Esophagus squamous epithelium (tissue), 5 donors: ENCODE data around the gene DDIAS. TPM values are rescaled to one million over a fixed set of nuclear protein-coding genes. Genes with fewer than 3 reads are reported as not detected.

Source experiments
- DNase-seq: peaks from one replicate; lab custom pipeline; 2025; lab: John Stamatoyannopoulos, UW
- H3K27ac ChIP-seq, 4 donors: fragments of 200-600 bp; sonication (generic); one replicate each; pipeline ENCODE4 v1.5.1; 2016 to 2019; ENCODE audit warnings: mild to moderate bottlenecking in 1 of 4
- H3K27me3 ChIP-seq, 4 donors: fragments of 200-600 bp; sonication (generic); 1 replicate in 3 of 4; 2 replicates in 1 of 4; pipeline versions ENCODE4 v1.5.1 to v1.6.0; 2017 to 2021; ENCODE audit warnings: antibody characterized with exemption in 1 of 4
- H3K36me3 ChIP-seq, 3 donors: fragments of 200-600 bp; sonication (generic); one replicate each; pipeline ENCODE4 v1.5.1; 2016 to 2019
- H3K4me1 ChIP-seq, 3 donors: fragments of 200-600 bp; sonication (generic); one replicate each; pipeline ENCODE4 v1.5.1; 2017 to 2019
- H3K4me3 ChIP-seq, 4 donors: fragments of 200-600 bp; sonication (generic); 1 replicate in 3 of 4; 2 replicates in 1 of 4; pipeline ENCODE4 v1.5.1; 2016 to 2019; ENCODE audit warnings: mild to moderate bottlenecking in 2 of 4, moderate library complexity in 1 of 4
- H3K9me3 ChIP-seq, 3 donors: fragments of 200-600 bp; sonication (generic); one replicate each; pipeline ENCODE4 v1.5.1; 2016 to 2019
- CTCF ChIP-seq, 6 experiments: fragments of 450-650 bp in 4 of 6; fragments of 200-600 bp in 2 of 6; sonication (generic) in 2 of 6; IDR thresholded peaks; one replicate each; pipeline ENCODE4 v1.5.1; 2016 to 2019; ENCODE audit warnings: antibody characterized with exemption in 6 of 6, mild to moderate bottlenecking in 4 of 6, moderate library complexity in 4 of 6
- POLR2A ChIP-seq, 4 donors: fragments of 450-650 bp; IDR thresholded peaks; one replicate each; pipeline ENCODE4 v1.6.1; 2017; ENCODE audit warnings: antibody characterized with exemption in 4 of 4, mild to moderate bottlenecking in 4 of 4, moderate library complexity in 3 of 4
- WGBS, 2 donors: methylation state at CpG; one replicate each; pipeline ENCODE4 v1.1.5; 2018; 5-methylcytosine and 5-hydroxymethylcytosine counted together
- intact Hi-C: fragments of 100-400 bp; cut with DNase I; formaldehyde crosslinking; loops from one replicate; pipeline ENCODE4 v1.15.0; 2022
- total RNA-seq, 4 donors: library from RNA; depleted of rRNA; stranded (reverse); fragments of >200 nt; gene quantifications; one replicate each; pipeline ENCODE4 v1.1.0, GENCODE V29; 2016
- donor health status: DM: yes; HTN: yes; CAD: no.

The DDIAS gene
- total RNA-seq, 4 donors from 2014 or later, result 2.8 to 10.9 (median 5.1) TPM

- intact Hi-C loops, result no loop called here
- H3K36me3 ChIP-seq, result no peaks in the 10 kb centered on the region
- no peak overlapping the region for H3K4me3 ChIP-seq
- WGBS, 2 donors, result 26 to 41% methylated on average over 5 of the region's 5 CpGs
- no peak for DNase-seq
- TF ChIP-seq POLR2A (IDR thresholded peaks at IDR 0.05) (no peak), CTCF (IDR thresholded peaks at IDR 0.05) (peak in 5 of 6 experiments; percentile 31 to 48 (median 43))
- no peaks in the 10 kb centered on the region for H3K27me3 ChIP-seq
- no peaks in the 10 kb centered on the region for H3K9me3 ChIP-seq
- no peak overlapping the region for H3K27ac ChIP-seq
- peaks cover under 1 to 47% (median 22%) of the 10 kb centered on the region in 3 donors for H3K4me1 ChIP-seq
Measured at GRCh38 chr11:82864268-82864667, 37.3 kb upstream of the DDIAS start.

- Histone ChIP-seq H3K4me1 (peaks cover 9 to 62% (median 36%) of the 10 kb centered on the region in 3 donors), H3K36me3 (no peaks in the 10 kb centered on the region), H3K4me3 (no peak overlapping the region), H3K27me3 (no peaks in the 10 kb centered on the region), H3K27ac (no peak overlapping the region), H3K9me3 (no peaks in the 10 kb centered on the region)
- no peak for DNase-seq
- intact Hi-C loops, result no loop called here
- 65% methylated on average over 2 of the region's 2 CpGs for WGBS, 2 donors
- TF ChIP-seq CTCF (IDR thresholded peaks at IDR 0.05), result no peak
- TF ChIP-seq POLR2A (IDR thresholded peaks at IDR 0.05), result no peak
Measured at GRCh38 chr11:82865841-82866240, 35.7 kb upstream of the DDIAS start.

- WGBS, 2 donors, result 14 to 16% methylated on average over 10 of the region's 10 CpGs
- intact Hi-C loops, result no loop called here
- Histone ChIP-seq H3K36me3 (no peaks in the 10 kb centered on the region), H3K9me3 (no peaks in the 10 kb centered on the region), H3K4me1 (peaks cover 9 to 74% (median 38%) of the 10 kb centered on the region in 3 donors), H3K27me3 (no peaks in the 10 kb centered on the region), H3K4me3 (peak overlapping the region in 3 of 4 donors; percentile 24 to 53 (median 29)), H3K27ac (peak overlapping the region in 3 of 4 donors; percentile 9 to 74 (median 34))
- peak; percentile 44 for DNase-seq
- no peak for TF ChIP-seq POLR2A (IDR thresholded peaks at IDR 0.05)
- peak; percentile 62 to 80 (median 74) for TF ChIP-seq CTCF (IDR thresholded peaks at IDR 0.05)
Measured at GRCh38 chr11:82867495-82868082, 33.9 kb upstream of the DDIAS start.

GRCh38 chr11:82869657-82870056 is 31.9 kb upstream of the DDIAS start:
- no peaks in the 10 kb centered on the region for H3K27me3 ChIP-seq
- peaks cover 9 to 73% (median 36%) of the 10 kb centered on the region in 3 donors for H3K4me1 ChIP-seq
- no peak for DNase-seq
- intact Hi-C loops, result no loop called here
- H3K9me3 ChIP-seq, result no peaks in the 10 kb centered on the region
- TF ChIP-seq CTCF (IDR thresholded peaks at IDR 0.05), result no peak
- TF ChIP-seq POLR2A (IDR thresholded peaks at IDR 0.05), result no peak
- peak overlapping the region; percentile 67 to 79 (median 74) for H3K27ac ChIP-seq
- no peak overlapping the region for H3K4me3 ChIP-seq
- H3K36me3 ChIP-seq, result no peaks in the 10 kb centered on the region

GRCh38 chr11:82871646-82872045 is 29.9 kb upstream of the DDIAS start:
- no peaks in the 10 kb centered on the region for H3K27me3 ChIP-seq

More at GRCh38 chr11:82871646-82872045, 29.9 kb upstream of the DDIAS start:
- Histone ChIP-seq H3K36me3 (no peaks in the 10 kb centered on the region), H3K9me3 (no peaks in the 10 kb centered on the region), H3K27ac (no peak overlapping the region), H3K4me1 (peaks cover 18 to 88% (median 48%) of the 10 kb centered on the region in 3 donors), H3K4me3 (no peak overlapping the region)
- TF ChIP-seq POLR2A (IDR thresholded peaks at IDR 0.05), result no peak
- no peak for TF ChIP-seq CTCF (IDR thresholded peaks at IDR 0.05)
- WGBS, 2 donors, result 94 to 96% methylated on average over 2 of the region's 2 CpGs
- intact Hi-C loops, result no loop called here
- DNase-seq, result no peak
